ENCODE measurements around the gene TSPAN11. TPM values are rescaled to one million over a fixed set of nuclear protein-coding genes. Genes with fewer than 3 reads are reported as not detected.

TSPAN11 gene
- total RNA-seq, 4 donors from 2014 or later: 0.12 to 1.4 (median 1.2) TPM

GRCh38 chr12:30999723-31000122, 73.2 kb downstream of the TSPAN11 start:
- DNase-seq (ENCODE audit: low spot score) (no peak), ATAC-seq (ENCODE audit: low FRiP score) (no peak)
- TF ChIP-seq, protein P1, sequence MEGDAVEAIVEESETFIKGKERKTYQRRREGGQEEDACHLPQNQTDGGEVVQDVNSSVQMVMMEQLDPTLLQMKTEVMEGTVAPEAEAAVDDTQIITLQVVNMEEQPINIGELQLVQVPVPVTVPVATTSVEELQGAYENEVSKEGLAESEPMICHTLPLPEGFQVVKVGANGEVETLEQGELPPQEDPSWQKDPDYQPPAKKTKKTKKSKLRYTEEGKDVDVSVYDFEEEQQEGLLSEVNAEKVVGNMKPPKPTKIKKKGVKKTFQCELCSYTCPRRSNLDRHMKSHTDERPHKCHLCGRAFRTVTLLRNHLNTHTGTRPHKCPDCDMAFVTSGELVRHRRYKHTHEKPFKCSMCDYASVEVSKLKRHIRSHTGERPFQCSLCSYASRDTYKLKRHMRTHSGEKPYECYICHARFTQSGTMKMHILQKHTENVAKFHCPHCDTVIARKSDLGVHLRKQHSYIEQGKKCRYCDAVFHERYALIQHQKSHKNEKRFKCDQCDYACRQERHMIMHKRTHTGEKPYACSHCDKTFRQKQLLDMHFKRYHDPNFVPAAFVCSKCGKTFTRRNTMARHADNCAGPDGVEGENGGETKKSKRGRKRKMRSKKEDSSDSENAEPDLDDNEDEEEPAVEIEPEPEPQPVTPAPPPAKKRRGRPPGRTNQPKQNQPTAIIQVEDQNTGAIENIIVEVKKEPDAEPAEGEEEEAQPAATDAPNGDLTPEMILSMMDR (IDR thresholded peaks at IDR 0.05): no peak

- DNase-seq (ENCODE audit: low spot score) (no peak), ATAC-seq (ENCODE audit: low FRiP score) (no peak)
- TF ChIP-seq, protein P1 (IDR thresholded peaks at IDR 0.05): no peak
These were observed 74.2 kb downstream of the TSPAN11 start for GRCh38 chr12:31000751-31001150.

- ATAC-seq (ENCODE audit: low FRiP score) (no peak), DNase-seq (ENCODE audit: low spot score) (no peak)
- TF ChIP-seq, protein P1 (IDR thresholded peaks at IDR 0.05): no peak
These were observed 75.2 kb downstream of the TSPAN11 start for GRCh38 chr12:31001581-31002360.

- ATAC-seq (ENCODE audit: low FRiP score) (no peak), DNase-seq (ENCODE audit: low spot score) (no peak)
- TF ChIP-seq, protein P1 (IDR thresholded peaks at IDR 0.05): no peak
These were observed 75.8 kb downstream of the TSPAN11 start for GRCh38 chr12:31002361-31002725.

DNA sequence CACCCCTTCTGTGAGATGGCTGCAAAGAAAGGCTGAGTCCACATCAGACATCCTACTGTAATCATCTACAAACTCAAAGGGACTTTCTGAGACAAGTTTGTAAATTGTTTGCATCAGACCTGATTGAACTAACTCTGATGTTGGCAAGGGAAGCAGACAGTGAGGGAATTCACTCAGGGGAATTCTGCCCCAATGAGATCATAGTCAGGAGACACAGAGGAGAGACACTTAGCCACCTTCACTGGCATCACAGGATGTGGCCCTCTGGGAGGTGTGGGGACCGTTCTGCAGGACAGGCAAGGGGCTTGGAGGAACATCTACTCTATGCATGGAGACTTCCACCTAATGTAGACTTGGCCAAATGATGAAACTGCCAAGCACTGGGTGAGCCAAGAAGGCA, 76.5 kb downstream of the TSPAN11 start:
- no peak for DNase-seq (ENCODE audit: low spot score)

DNA sequence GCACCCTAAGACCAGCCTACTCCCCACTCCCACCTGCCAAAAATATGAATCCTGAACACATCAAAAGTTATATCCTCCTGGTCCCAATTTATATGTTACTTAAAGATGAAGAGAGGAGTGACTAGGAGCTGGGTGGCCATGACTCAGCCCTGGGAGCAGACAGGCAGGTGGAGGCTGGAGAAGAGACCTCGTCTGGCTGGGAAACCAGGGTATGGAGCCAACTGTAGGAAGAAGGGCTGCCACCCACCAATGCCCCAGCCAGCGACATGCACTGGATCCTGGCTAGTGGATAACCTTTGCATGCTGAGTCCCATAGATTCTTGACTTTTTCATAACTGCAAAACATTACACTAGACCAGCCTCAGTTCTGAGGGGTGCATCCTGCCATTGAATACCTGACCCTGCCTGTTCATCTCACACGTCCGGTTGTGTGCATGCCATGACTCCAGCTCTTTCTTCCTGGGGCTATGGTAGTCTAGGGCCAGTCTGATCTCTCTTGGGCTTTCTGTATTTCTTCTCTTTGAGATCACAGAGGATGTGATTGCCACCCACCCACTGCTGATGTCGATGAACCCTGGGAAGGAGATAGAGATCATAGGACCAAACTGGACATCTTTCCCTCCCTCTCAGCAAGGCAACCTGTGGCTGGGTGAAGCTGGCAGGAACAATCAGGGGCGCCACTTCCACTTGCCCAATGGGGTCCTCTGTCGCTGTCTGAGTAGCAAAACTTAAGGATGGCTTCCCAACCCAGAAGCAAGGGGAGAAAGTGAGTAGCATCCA, 77.5 kb downstream of the TSPAN11 start:
- ATAC-seq (ENCODE audit: low FRiP score) (no peak), DNase-seq (ENCODE audit: low spot score) (no peak)

More for the DNA sequence above, 76.5 kb downstream of the TSPAN11 start:
- ATAC-seq (ENCODE audit: low FRiP score): no peak
- TF ChIP-seq, protein P1 (IDR thresholded peaks at IDR 0.05): no peak

More for the DNA sequence above, 77.5 kb downstream of the TSPAN11 start:
- TF ChIP-seq, protein P1 (IDR thresholded peaks at IDR 0.05): no peak
